DMS153 treated with DMSO at 0.1 percent for 48 hours (cell line): Measurements from ENCODE around the gene KPNA3.
"Not testable (repeated sequence)": the region's sequence is repeated elsewhere in the genome, so short reads cannot be mapped to it uniquely, and the experiment has no call there.

Experiments used
- DNase-seq: peaks from one replicate; lab custom pipeline; 2025; ENCODE audit not compliant: unreplicated experiment; lab: John Stamatoyannopoulos, UW

Gene KPNA3

GRCh38 chr13:49759503-49759902 lies 33.0 kb downstream of the KPNA3 start:
- no peak for DNase-seq

GRCh38 chr13:49756263-49756662 lies 36.2 kb downstream of the KPNA3 start:
- DNase-seq, result no peak

- no peak for DNase-seq
Observed at GRCh38 chr13:49754146-49754545, 38.3 kb downstream of the KPNA3 start.

- no peak for DNase-seq
Observed at GRCh38 chr13:49749848-49750247, 42.6 kb downstream of the KPNA3 start.

- DNase-seq, result no peak
Observed at GRCh38 chr13:49746111-49746510, 46.4 kb downstream of the KPNA3 start.

- DNase-seq, result no peak
Observed at GRCh38 chr13:49740870-49741269, 51.6 kb downstream of the KPNA3 start.

- no peak for DNase-seq
Observed at GRCh38 chr13:49739498-49740187, 52.8 kb downstream of the KPNA3 start.

GRCh38 chr13:49733181-49733951 lies 59.1 kb downstream of the KPNA3 start:
- DNase-seq, result no peak

- no peak for DNase-seq
Observed at GRCh38 chr13:49731766-49732165, 60.7 kb downstream of the KPNA3 start.

- DNase-seq, result no peak
Observed at GRCh38 chr13:49716615-49717014, 75.9 kb downstream of the KPNA3 start.

- DNase-seq, result no peak
Observed at GRCh38 chr13:49714757-49715156, 77.7 kb downstream of the KPNA3 start.

GRCh38 chr13:49711218-49711863 lies 81.1 kb downstream of the KPNA3 start:
- DNase-seq, result no peak

GRCh38 chr13:49704264-49704663 lies 88.2 kb downstream of the KPNA3 start:
- DNase-seq, result not testable (repeated sequence)

- DNase-seq, result no peak
Observed at GRCh38 chr13:49701491-49701890, 91.0 kb downstream of the KPNA3 start.

GRCh38 chr13:49697468-49697867 lies 95.0 kb downstream of the KPNA3 start:
- no peak for DNase-seq

GRCh38 chr13:49694446-49694845 lies 98.0 kb downstream of the KPNA3 start:
- DNase-seq, result no peak

- DNase-seq, result no peak
Observed at GRCh38 chr13:49693877-49694276, 98.6 kb downstream of the KPNA3 start.

GRCh38 chr13:49693191-49693733 lies 99.2 kb downstream of the KPNA3 start:
- DNase-seq, result no peak

- peak; percentile 65 for DNase-seq
Observed at GRCh38 chr13:49690995-49691784, 101.3 kb downstream of the KPNA3 start, which contains the start of gene EBPL. TSS of gene EBPL (minus strand) at chr13:49691486. CDS start at chr13:49691424, 62 bp downstream.

- DNase-seq, result peak; percentile 0
Observed at GRCh38 chr13:49690133-49690994, 102.1 kb downstream of the KPNA3 start.
